Keratinocyte (primary cell): Measurements from ENCODE around the gene ABLIM1.

Experiments
- CTCF ChIP-seq, 3 experiments: IDR thresholded peaks in 1 of 3; conservative IDR thresholded peaks in 1 of 3; optimal IDR thresholded peaks in 1 of 3; 2 replicates in 2 of 3; 3 replicates in 1 of 3; pipeline versions ENCODE3 to v1.5.1; 2011; ENCODE audit warnings: low read length in 3 of 3, mild to moderate bottlenecking in 3 of 3, moderate library complexity in 2 of 3, control low read depth in 1 of 3, inconsistent platforms in 1 of 3; ENCODE audit not compliant: insufficient read depth in 2 of 3; ENCODE audit errors: extremely low read depth in 1 of 3
- EZH2 ChIP-seq: IDR thresholded peaks from one replicate; pipeline ENCODE4 v1.6.1; 2012; ENCODE audit warnings: inconsistent platforms, mild to moderate bottlenecking, low read length, moderate library complexity

DNA sequence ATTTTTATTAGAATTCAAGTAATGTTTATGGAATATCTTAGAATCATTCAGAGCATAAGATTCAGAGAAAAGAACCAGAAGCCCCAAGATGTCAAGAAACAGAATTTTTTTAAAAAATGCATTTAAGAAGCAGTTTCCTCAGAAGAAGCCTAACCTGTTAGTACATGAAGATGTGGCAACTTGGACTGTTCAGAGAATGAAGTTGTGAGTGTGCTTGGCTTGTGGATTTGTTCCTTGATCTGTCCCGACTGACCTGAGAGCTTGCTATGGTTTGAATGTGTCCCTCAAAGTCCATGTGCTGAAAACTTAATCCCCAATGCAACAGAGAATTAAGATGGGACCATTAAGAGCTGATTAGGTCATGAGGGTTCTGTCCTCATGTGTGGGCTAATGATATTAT, 240.0 kb downstream of the ABLIM1 start:
- TF ChIP-seq CTCF (optimal IDR thresholded peaks at IDR 0.05 in 1 of 3, IDR thresholded peaks at IDR 0.05 in 1 of 3, conservative IDR thresholded peaks at IDR 0.05 in 1 of 3; ENCODE audit: extremely low read depth in 1 of 3, insufficient read depth in 2 of 3, low read length in 3 of 3) (no peak), EZH2 (no peak)
